Measurements from ENCODE around the gene UXT.

UXT gene

GRCh38 chrX:47659421-47659726 lies 394 bp upstream of the UXT start:
- Mint-ChIP-seq H3K27me3 (no peaks in the 10 kb centered on the region), H3K4me1 (peaks cover 25% of the 10 kb centered on the region), H3K36me3 (peaks cover 17% of the 10 kb centered on the region), H3K27ac (peak overlapping the region; percentile 95), H3K9me3 (no peaks in the 10 kb centered on the region), H3K4me3 (peak overlapping the region; percentile 82)
- ATAC-seq = no peak

GRCh38 chrX:47658301-47658683 lies 688 bp downstream of the UXT start:
- ATAC-seq = no peak
- Mint-ChIP-seq H3K9me3 (no peaks in the 10 kb centered on the region), H3K36me3 (peaks cover 22% of the 10 kb centered on the region), H3K4me3 (peak overlapping the region; percentile 82), H3K27me3 (no peaks in the 10 kb centered on the region), H3K4me1 (peaks cover 29% of the 10 kb centered on the region), H3K27ac (peak overlapping the region; percentile 95)

DNA sequence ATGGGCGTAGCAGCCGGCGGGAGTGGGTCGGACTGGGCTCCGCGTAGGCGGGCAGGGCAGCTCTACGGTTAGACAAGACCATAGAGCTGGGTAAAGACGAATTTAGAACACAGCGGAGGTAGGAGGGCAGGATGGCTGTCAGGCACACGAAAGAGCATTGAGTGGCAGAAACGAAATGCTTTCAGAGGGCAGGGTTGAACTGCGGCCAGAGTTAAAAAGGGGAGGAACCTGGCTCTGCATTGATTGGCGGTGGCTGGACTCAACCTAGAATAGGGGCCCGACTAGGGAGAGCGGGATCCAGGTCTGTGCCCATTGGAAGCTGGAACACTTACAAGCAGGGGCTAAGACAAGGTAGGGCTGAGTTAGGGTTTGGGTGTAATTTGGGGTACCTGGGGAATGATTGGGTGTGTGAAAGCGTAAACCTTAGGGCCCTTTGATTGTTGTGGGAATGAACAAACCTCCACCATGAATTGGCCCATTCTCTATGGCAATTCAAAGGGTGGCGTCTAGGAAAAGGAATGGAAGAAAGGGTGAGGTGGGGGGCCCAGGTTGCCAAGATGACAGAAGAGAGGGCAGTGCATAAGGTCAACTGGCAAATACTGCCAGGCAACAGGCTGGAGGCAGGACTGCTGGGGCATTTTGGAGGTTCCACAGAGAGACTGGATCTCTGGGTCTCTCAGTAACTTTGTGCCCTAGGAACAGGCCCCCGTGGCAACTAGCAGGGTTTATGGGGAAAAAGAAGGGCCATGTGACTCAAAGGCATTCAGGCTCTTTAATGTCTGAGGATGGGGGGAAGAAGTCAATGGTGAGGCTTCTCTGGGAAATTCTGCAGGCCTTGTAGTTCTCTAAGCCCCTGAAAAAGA lies 7.7 kb downstream of the UXT start:
- H3K4me1 Mint-ChIP-seq = peaks cover 48% of the 10 kb centered on the region
- no peak for ATAC-seq
- no peaks in the 10 kb centered on the region for H3K9me3 Mint-ChIP-seq
- H3K27ac Mint-ChIP-seq = peak overlapping the region; percentile 96
- H3K4me3 Mint-ChIP-seq = peak overlapping the region; percentile 85
- no peaks in the 10 kb centered on the region for H3K27me3 Mint-ChIP-seq
- peaks cover 51% of the 10 kb centered on the region for H3K36me3 Mint-ChIP-seq

DNA sequence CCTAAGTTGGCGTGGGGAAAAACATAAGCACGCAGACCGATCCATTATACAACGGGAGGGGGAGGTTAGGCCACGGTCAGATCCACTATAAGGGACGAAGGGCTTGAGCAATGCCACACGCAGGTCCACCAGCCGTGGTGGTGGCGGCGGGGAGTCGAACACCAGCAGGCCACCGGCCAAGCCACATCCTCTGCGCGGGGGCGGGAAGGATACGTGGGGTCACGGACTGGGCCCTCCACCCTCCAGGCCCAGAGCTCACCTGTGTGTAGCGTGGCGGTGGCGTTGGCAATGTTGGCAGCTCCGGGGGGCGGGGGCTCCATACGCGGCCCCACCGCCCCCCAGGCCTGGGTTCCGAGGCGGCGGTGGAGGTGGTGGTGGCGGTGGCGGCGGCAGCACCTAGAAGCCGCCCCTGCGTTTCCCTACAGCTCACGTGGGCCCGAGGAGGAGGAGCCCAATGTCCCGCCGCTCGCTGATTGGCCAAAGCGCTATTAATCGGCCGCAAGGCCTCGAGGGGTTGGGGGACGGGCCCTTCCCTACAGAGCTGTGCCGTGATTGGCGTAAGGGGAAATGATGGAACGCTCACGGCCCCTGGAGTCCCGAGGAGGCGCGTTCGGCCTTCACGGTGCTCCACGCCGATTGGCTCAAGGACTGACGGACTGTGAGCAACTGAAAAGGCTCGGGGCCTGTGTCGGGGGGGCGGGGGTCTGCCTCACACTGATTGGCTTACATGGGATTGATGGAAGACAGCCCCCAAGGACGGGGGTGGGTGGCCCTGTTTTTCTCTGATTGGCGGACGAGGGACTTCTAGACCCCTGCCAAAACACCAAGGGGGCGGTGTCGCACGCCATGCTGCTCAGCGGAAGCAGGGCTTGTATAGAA lies 8.6 kb downstream of the UXT start, which contains the start of gene ELK1:
TSS of gene ELK1 (minus strand) at position 400 of the 879 bp plus-strand sequence. CDS start 9,122 bp downstream, outside the sequence.
- Mint-ChIP-seq H3K27me3 (no peaks in the 10 kb centered on the region), H3K4me3 (peak within 1 kb of the TSS; percentile 85), H3K27ac (peak within 1 kb of the TSS; percentile 96), H3K4me1 (peaks cover 41% of the 10 kb centered on the region), H3K9me3 (no peaks in the 10 kb centered on the region), H3K36me3 (peaks cover 42% of the 10 kb centered on the region)
- peak; percentile 96 for ATAC-seq

- no peak for ATAC-seq
- Mint-ChIP-seq H3K4me3 (peak overlapping the region; percentile 85), H3K36me3 (peaks cover 43% of the 10 kb centered on the region), H3K4me1 (peaks cover 44% of the 10 kb centered on the region), H3K27me3 (no peaks in the 10 kb centered on the region), H3K27ac (peak overlapping the region; percentile 96), H3K9me3 (no peaks in the 10 kb centered on the region)
Observed at GRCh38 chrX:47649781-47650163, 9.2 kb downstream of the UXT start.

- Mint-ChIP-seq H3K27ac (peak overlapping the region; percentile 96), H3K4me3 (peak overlapping the region; percentile 85), H3K4me1 (peaks cover 49% of the 10 kb centered on the region), H3K27me3 (no peaks in the 10 kb centered on the region), H3K36me3 (peaks cover 48% of the 10 kb centered on the region), H3K9me3 (no peaks in the 10 kb centered on the region)
- no peak for ATAC-seq
Observed at GRCh38 chrX:47649271-47649670, 9.7 kb downstream of the UXT start.

DNA sequence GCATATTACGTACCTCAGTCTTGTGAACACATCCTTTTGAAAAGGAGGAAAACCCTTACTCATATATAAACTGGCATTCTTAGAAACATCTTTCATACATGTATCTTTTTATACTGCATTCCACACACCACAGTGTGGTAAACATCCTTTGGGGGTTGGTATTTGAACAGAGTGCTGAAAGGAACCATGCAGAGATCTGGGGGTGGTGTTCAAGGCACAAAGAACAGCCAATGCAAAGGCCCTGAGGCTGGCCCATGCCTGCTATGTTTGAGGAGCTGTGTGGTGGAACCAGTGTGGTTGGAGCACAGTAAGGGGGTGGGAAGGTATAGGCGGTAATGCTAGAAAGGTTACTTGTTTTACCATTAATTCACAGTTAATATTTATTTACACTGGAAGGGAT lies 10.6 kb downstream of the UXT start:
- peak overlapping the region; percentile 56 for H3K4me3 Mint-ChIP-seq
- peaks cover 46% of the 10 kb centered on the region for H3K36me3 Mint-ChIP-seq
- peak overlapping the region; percentile 96 for H3K27ac Mint-ChIP-seq

DNA sequence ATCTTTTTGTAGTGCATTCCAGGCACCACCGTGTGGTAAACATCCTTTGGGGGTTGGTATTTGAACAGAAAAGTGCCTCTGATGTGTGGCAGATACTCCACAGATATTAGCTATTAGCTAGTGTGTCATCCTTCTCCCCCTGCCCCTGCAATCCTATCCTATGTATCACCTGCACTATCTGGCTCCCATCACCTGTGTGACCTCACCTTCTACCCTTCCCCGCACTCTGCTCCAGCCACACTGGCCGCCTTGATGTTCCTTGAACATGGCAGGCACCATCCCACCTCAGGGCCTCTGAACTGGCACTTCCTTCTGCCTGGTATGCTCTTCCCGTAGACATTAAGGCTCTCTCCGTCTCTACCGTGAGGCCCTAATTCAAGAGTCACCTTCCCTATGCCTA lies 12.3 kb downstream of the UXT start:
- H3K4me3 Mint-ChIP-seq = no peak overlapping the region
- no peak for ATAC-seq
- H3K4me1 Mint-ChIP-seq = peaks cover 46% of the 10 kb centered on the region
- H3K9me3 Mint-ChIP-seq = no peaks in the 10 kb centered on the region
- H3K27ac Mint-ChIP-seq = peak overlapping the region; percentile 61
- H3K36me3 Mint-ChIP-seq = peaks cover 34% of the 10 kb centered on the region
- no peaks in the 10 kb centered on the region for H3K27me3 Mint-ChIP-seq

More for the DNA sequence above, 10.6 kb downstream of the UXT start:
- no peak for ATAC-seq
- no peaks in the 10 kb centered on the region for H3K9me3 Mint-ChIP-seq
- H3K27me3 Mint-ChIP-seq = no peaks in the 10 kb centered on the region
- peaks cover 49% of the 10 kb centered on the region for H3K4me1 Mint-ChIP-seq

DNA sequence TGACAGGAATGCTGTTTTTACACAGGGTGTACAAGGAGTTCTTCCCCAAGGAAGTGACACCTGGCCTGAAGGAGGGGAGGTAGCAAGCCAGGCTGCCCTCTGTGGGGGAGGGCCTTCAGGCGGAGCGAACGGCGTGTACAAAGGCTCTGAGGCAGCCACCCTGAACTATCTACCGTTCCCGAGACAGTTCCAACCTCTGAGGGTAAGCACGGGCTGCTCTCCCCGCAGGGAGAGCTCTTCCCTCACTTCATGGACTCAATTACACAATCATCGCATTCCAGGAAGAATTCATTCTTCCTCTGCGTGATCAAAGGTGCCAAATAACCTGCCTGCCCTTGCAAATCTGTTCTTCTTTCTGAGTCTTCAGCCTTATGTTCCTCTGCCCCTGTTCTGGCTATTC lies 13.4 kb downstream of the UXT start:
- ATAC-seq = no peak
- Mint-ChIP-seq H3K4me1 (peaks cover 36% of the 10 kb centered on the region), H3K36me3 (peaks cover 36% of the 10 kb centered on the region), H3K9me3 (no peaks in the 10 kb centered on the region), H3K27ac (no peak overlapping the region), H3K27me3 (no peaks in the 10 kb centered on the region), H3K4me3 (no peak overlapping the region)

GRCh38 chrX:47644557-47645091 lies 14.4 kb downstream of the UXT start:
- no peak overlapping the region for H3K4me3 Mint-ChIP-seq
- H3K27ac Mint-ChIP-seq = no peak overlapping the region
- H3K4me1 Mint-ChIP-seq = peaks cover 35% of the 10 kb centered on the region
- no peak for ATAC-seq
- H3K9me3 Mint-ChIP-seq = no peaks in the 10 kb centered on the region
- peaks cover 45% of the 10 kb centered on the region for H3K36me3 Mint-ChIP-seq
- no peaks in the 10 kb centered on the region for H3K27me3 Mint-ChIP-seq

DNA sequence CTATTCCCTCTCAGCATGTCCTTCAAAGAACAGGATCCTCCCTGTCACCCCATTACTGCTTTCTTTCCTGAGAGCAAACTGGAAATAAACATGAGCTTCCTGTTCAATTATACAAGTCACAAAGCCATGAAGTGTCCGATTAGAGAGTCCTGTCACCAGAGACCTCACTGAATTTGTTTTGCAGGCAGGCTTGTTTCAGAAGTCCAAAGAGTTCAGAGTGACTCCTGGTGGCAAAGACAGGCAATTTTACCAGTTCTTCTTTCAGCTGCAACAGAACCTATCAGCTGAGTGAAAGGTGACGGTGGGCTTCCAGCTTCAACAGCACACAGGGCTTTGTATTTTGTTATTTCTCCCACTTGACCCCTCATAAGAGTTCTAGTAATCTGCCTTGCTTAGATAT lies 15.1 kb downstream of the UXT start:
- no peak for ATAC-seq
- Mint-ChIP-seq H3K27me3 (no peaks in the 10 kb centered on the region), H3K4me1 (peaks cover 29% of the 10 kb centered on the region), H3K36me3 (peaks cover 46% of the 10 kb centered on the region), H3K4me3 (no peak overlapping the region), H3K27ac (no peak overlapping the region), H3K9me3 (no peaks in the 10 kb centered on the region)

GRCh38 chrX:47638816-47639215 lies 20.2 kb downstream of the UXT start:
- no peaks in the 10 kb centered on the region for H3K27me3 Mint-ChIP-seq
- H3K27ac Mint-ChIP-seq = no peak overlapping the region
- no peaks in the 10 kb centered on the region for H3K9me3 Mint-ChIP-seq
- H3K4me1 Mint-ChIP-seq = peaks cover 19% of the 10 kb centered on the region
- ATAC-seq = no peak
- no peak overlapping the region for H3K4me3 Mint-ChIP-seq
- peaks cover 58% of the 10 kb centered on the region for H3K36me3 Mint-ChIP-seq

GRCh38 chrX:47637546-47638195 lies 21.3 kb downstream of the UXT start:
- Mint-ChIP-seq H3K9me3 (no peaks in the 10 kb centered on the region), H3K4me3 (peak overlapping the region; percentile 29), H3K36me3 (peaks cover 60% of the 10 kb centered on the region), H3K4me1 (peaks cover 24% of the 10 kb centered on the region), H3K27me3 (no peaks in the 10 kb centered on the region), H3K27ac (peak overlapping the region; percentile 43)
- ATAC-seq = peak; percentile 56

GRCh38 chrX:47634871-47635575 lies 24.0 kb downstream of the UXT start:
- H3K27ac Mint-ChIP-seq = no peak overlapping the region
- no peaks in the 10 kb centered on the region for H3K9me3 Mint-ChIP-seq
- ATAC-seq = no peak
- no peak overlapping the region for H3K4me3 Mint-ChIP-seq
- H3K36me3 Mint-ChIP-seq = peaks cover 45% of the 10 kb centered on the region
- H3K27me3 Mint-ChIP-seq = no peaks in the 10 kb centered on the region
- H3K4me1 Mint-ChIP-seq = peaks cover 34% of the 10 kb centered on the region
